ENCODE results near the gene GALR2. TPM values are rescaled to one million over a fixed set of nuclear protein-coding genes. Genes with fewer than 3 reads are reported as not detected.

Gene GALR2
- total and polyA plus RNA-seq, 9 of the 15 experiments (the other 6 are each of a cell fraction or from before 2014, with no cell fraction given): 0.34 TPM; not detected in 8

GRCh38 chr17:76076146-76076764 is 1.7 kb downstream of the GALR2 start (continued):
- TF ChIP-seq PBX2 (CRISPR knock-in tag; IDR thresholded peaks at IDR 0.05; ENCODE audit: low read depth) (no peak), PBX2 (tag; conservative IDR thresholded peaks at IDR 0.05; ENCODE audit: low read depth) (no peak), SMARCA5 (IDR thresholded peaks at IDR 0.05) (no peak), ZBED1 (IDR thresholded peaks at IDR 0.05) (no peak), ELF4 (CRISPR knock-in tag; IDR thresholded peaks at IDR 0.05) (no peak), STAT5A (IDR thresholded peaks at IDR 0.05; ENCODE audit: borderline replicate concordance, low read length) (no peak), ARID4B (CRISPR knock-in tag; IDR thresholded peaks at IDR 0.05) (no peak), ZNF766 (CRISPR knock-in tag; conservative IDR thresholded peaks at IDR 0.05) (no peak), ETS2 (tag; IDR thresholded peaks at IDR 0.05; ENCODE audit: borderline replicate concordance, poor library complexity, severe bottlenecking) (no peak), HEY1 (CRISPR knock-in tag; IDR thresholded peaks at IDR 0.05; ENCODE audit: borderline replicate concordance) (no peak), GATAD2A (IDR thresholded peaks at IDR 0.05) (no peak)
- TF ChIP-seq, protein P1, sequence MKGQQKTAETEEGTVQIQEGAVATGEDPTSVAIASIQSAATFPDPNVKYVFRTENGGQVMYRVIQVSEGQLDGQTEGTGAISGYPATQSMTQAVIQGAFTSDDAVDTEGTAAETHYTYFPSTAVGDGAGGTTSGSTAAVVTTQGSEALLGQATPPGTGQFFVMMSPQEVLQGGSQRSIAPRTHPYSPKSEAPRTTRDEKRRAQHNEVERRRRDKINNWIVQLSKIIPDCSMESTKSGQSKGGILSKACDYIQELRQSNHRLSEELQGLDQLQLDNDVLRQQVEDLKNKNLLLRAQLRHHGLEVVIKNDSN (CRISPR knock-in tag; IDR thresholded peaks at IDR 0.05): no peak
- TF ChIP-seq, protein P2, sequence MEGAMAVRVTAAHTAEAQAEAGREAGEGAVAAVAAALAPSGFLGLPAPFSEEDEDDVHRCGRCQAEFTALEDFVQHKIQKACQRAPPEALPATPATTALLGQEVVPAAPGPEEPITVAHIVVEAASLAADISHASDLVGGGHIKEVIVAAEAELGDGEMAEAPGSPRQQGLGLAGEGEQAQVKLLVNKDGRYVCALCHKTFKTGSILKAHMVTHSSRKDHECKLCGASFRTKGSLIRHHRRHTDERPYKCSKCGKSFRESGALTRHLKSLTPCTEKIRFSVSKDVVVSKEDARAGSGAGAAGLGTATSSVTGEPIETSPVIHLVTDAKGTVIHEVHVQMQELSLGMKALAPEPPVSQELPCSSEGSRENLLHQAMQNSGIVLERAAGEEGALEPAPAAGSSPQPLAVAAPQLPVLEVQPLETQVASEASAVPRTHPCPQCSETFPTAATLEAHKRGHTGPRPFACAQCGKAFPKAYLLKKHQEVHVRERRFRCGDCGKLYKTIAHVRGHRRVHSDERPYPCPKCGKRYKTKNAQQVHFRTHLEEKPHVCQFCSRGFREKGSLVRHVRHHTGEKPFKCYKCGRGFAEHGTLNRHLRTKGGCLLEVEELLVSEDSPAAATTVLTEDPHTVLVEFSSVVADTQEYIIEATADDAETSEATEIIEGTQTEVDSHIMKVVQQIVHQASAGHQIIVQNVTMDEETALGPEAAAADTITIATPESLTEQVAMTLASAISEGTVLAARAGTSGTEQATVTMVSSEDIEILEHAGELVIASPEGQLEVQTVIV (CRISPR knock-in tag; IDR thresholded peaks at IDR 0.05; ENCODE audit: borderline replicate concordance): no peak

Data from K562 (cell line).